GM12878 (cell line): ENCODE data around the gene PGLYRP1. TPM values are rescaled to one million over a fixed set of nuclear protein-coding genes. Genes with fewer than 3 reads are reported as not detected.

Experiments
- ATAC-seq: fragments of 200-7000 bp; cut with Tn5 transposase; 3 replicates; pipeline ENCODE4 v1.9.1; 2020; ENCODE audit warnings: mild to moderate bottlenecking, moderate library complexity
- Bru-seq: library from RNA; stranded (reverse); fragments of 400-500 nt; gene quantifications from one replicate; lab custom pipeline; 2021; lab: Mats Ljungman, UMichigan
- BruChase-seq, 2 experiments: library from RNA; stranded (reverse); fragments of 400-500 nt; gene quantifications; one replicate each; lab custom pipeline; 2021; lab: Mats Ljungman, UMichigan
- BruUV-seq: library from RNA; stranded (reverse); fragments of 400-500 nt; replicated peaks from 2 replicates; lab custom pipeline; 2021; lab: Mats Ljungman, UMichigan
- CTCF ChIA-PET: fragments of 300-600 bp; sonication (Branson Sonifier 250); formaldehyde crosslinking; extraction: SDS; loops from one replicate; lab custom pipeline; 2021; ENCODE audit warnings: inconsistent platforms; lab: Yijun Ruan, JAX
- POLR2A ChIA-PET: fragments of 350-600 bp; formaldehyde crosslinking; extraction: SDS; loops from one replicate; lab custom pipeline; 2021; ENCODE audit warnings: inconsistent platforms; lab: Charles Lee
- RAD21 ChIA-PET: fragments of 300-600 bp; sonication (Branson Sonifier 250); formaldehyde crosslinking; loops from one replicate; lab custom pipeline; 2023; ENCODE audit warnings: antibody characterized with exemption; ENCODE audit not compliant: unreplicated experiment; lab: Charles Lee
- SMC1A ChIA-PET: fragments of 300-600 bp; sonication (Branson Sonifier 250); formaldehyde crosslinking; loops from one replicate; lab custom pipeline; 2023; ENCODE audit not compliant: unreplicated experiment, uncharacterized antibody; lab: Charles Lee
- DNase-seq: peaks from one replicate; pipeline ENCODE4 v3.0.0-alpha.2; 2011; ENCODE audit warnings: low read depth, low spot score
- FAIRE-seq: peaks from 3 replicates; lab custom pipeline; 2011; peaks lifted over from hg19 to GRCh38; lab: Jason Lieb, UNC
- H2AFZ ChIP-seq: 2 replicates; pipeline ENCODE4 v1.6.0; 2011; ENCODE audit warnings: low read depth, low read length, control low read depth; ENCODE audit not compliant: control insufficient read depth
- H3K27ac ChIP-seq: 2 replicates; pipeline ENCODE4 v1.5.1; 2011; ENCODE audit warnings: control low read depth; ENCODE audit not compliant: control insufficient read depth, insufficient read depth
- H3K27me3 ChIP-seq, 2 experiments: replicated peaks in 1 of 2; 2 replicates each; pipeline versions ENCODE4 v1.6.0 to v1.6.1; 2011; ENCODE audit warnings: low read length in 1 of 2; ENCODE audit not compliant: control insufficient read depth in 2 of 2, insufficient read depth in 2 of 2
- H3K36me3 ChIP-seq, 2 experiments: 2 replicates each; pipeline ENCODE4 v1.5.1; 2011; ENCODE audit warnings: low read length in 1 of 2; ENCODE audit not compliant: control insufficient read depth in 2 of 2, insufficient read depth in 2 of 2
- H3K4me1 ChIP-seq: 2 replicates; pipeline ENCODE4 v1.6.1; 2011; ENCODE audit warnings: mild to moderate bottlenecking, low read length, moderate library complexity, mixed read lengths; ENCODE audit not compliant: control insufficient read depth, insufficient read depth
- H3K4me2 ChIP-seq: 2 replicates; pipeline ENCODE4 v1.6.0; 2011; ENCODE audit warnings: control low read depth; ENCODE audit not compliant: control insufficient read depth, insufficient read depth
- H3K4me3 ChIP-seq: fragments of 200-600 bp; sonication (generic); 2 replicates; pipeline ENCODE4 v1.5.1; 2016
- H3K79me2 ChIP-seq: 2 replicates; pipeline ENCODE4 v1.6.0; 2011; ENCODE audit warnings: low read length; ENCODE audit not compliant: control insufficient read depth, insufficient read depth
- H3K9ac ChIP-seq: 2 replicates; pipeline ENCODE4 v1.8.0; 2011; ENCODE audit warnings: low read length, control low read depth, mixed read lengths; ENCODE audit not compliant: control insufficient read depth, insufficient read depth
- H3K9me3 ChIP-seq: replicated peaks from 3 replicates; pipeline ENCODE4 v1.5.1; 2011; ENCODE audit warnings: mild to moderate bottlenecking, low read length; ENCODE audit not compliant: control insufficient read depth, insufficient read depth
- H4K20me1 ChIP-seq: 2 replicates; pipeline ENCODE4 v1.6.0; 2011; ENCODE audit not compliant: control insufficient read depth, insufficient read depth
- HDAC2 ChIP-seq: fragments of 200-600 bp; sonication (generic); IDR thresholded peaks from 2 replicates; pipeline ENCODE4 v1.6.1; 2017
- HDAC6 ChIP-seq: fragments of 200-600 bp; sonication (generic); IDR thresholded peaks from one replicate; pipeline ENCODE4 v1.8.0; 2017; ENCODE audit warnings: antibody characterized with exemption; ENCODE audit not compliant: unreplicated experiment
- WGBS: methylation state at CpG from one replicate; pipeline ENCODE4 v1.1.6; 2016; ENCODE audit warnings: low lambda C conversion rate; ENCODE audit not compliant: insufficient replicate concordance, insufficient coverage; ENCODE audit errors: missing lambda C conversion rate; 5-methylcytosine and 5-hydroxymethylcytosine counted together
- in situ Hi-C: fragments of 300-500 bp; cut with MboI; formaldehyde crosslinking; loops from 9 replicates; pipeline ENCODE4 v1.14.3; 2018; ENCODE audit warnings: mixed read lengths
- intact Hi-C: fragments of 100-400 bp; cut with micrococcal nuclease; formaldehyde crosslinking; loops from one replicate; pipeline ENCODE4 v1.14.2; 2022; ENCODE audit not compliant: unreplicated experiment
- long read RNA-seq, 2 experiments: library from polyadenylated mRNA; unstranded; transcript quantifications; one replicate each; pipeline ENCODE4 v2.0.0, GENCODE V29; 2019 to 2020
- polyA minus RNA-seq, 3 experiments: library from RNA; depleted of rRNA, polyadenylated mRNA; stranded (reverse); fragments of >200 nt; gene quantifications; 2 replicates each; pipeline ENCODE4 v1.2.3, GENCODE V29; 2011
- polyA plus RNA-seq, 11 experiments: library from polyadenylated mRNA; depleted of rRNA in 4 of 11; unstranded in 6 of 11; stranded (reverse) in 5 of 11; fragments of >200 nt; fragmentation: Nextera tagmentation in 4 of 11; fragmentation: Illumina TruSeq in 1 of 11; extraction: Ambion mirVana in 4 of 11; extraction: Trizol in 1 of 11; gene quantifications; 1 replicate in 1 of 11; 2 replicates in 10 of 11; pipeline versions ENCODE4 v1.2.1 to v1.2.3, GENCODE V29; 2011 to 2016; ENCODE audit warnings: inconsistent platforms in 2 of 11, missing spikeins in 2 of 11, low read depth in 1 of 11
- total RNA-seq, 4 experiments: library from RNA; depleted of rRNA in 3 of 4; stranded (reverse); fragments of >200 nt in 3 of 4; fragmentation: Illumina TruSeq in 1 of 4; extraction: Trizol in 1 of 4; gene quantifications; 2 replicates each; pipeline versions ENCODE4 v1.2.1 to v1.2.3, GENCODE V29; 2013 to 2021

The PGLYRP1 gene, protein sequence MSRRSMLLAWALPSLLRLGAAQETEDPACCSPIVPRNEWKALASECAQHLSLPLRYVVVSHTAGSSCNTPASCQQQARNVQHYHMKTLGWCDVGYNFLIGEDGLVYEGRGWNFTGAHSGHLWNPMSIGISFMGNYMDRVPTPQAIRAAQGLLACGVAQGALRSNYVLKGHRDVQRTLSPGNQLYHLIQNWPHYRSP
- not detected in 2 replicates for total RNA-seq (2013; cell fraction: nucleolus; rRNA removed)
- total RNA-seq (2014; rRNA removed) (not detected in 2 replicates), total RNA-seq (2014; rRNA removed; fragmentation: Illumina TruSeq; extraction: Trizol) (not detected in 2 replicates), total RNA-seq (2021) (not detected in 2 replicates), polyA plus RNA-seq (2011; rRNA removed) (not detected in 2 replicates), polyA plus RNA-seq (2014; fragmentation: Illumina TruSeq; extraction: Trizol) (not detected in 2 replicates), polyA plus RNA-seq (2014; fragmentation: Nextera tagmentation; extraction: Ambion mirVana) (not detected), polyA plus RNA-seq (2014; rRNA removed) (not detected in 2 replicates), polyA plus RNA-seq (2016; fragmentation: Nextera tagmentation; extraction: Ambion mirVana) (under 1 TPM in 1 of 2 experiments, not detected in 1; 0.30 TPM), polyA minus RNA-seq (2011; rRNA and poly(A)+ RNA removed) (not detected in 2 replicates), Bru-seq, nascent RNA (not detected), BruChase-seq, experiment 1, labeled RNA remaining after a 6-hour chase (not detected), BruChase-seq, experiment 2, labeled RNA remaining after a 2-hour chase (not detected)
- polyA plus RNA-seq (2011; ENCODE audit: low read depth), result not detected
- polyA plus RNA-seq (2011; cell fraction: cytosol; rRNA removed), result not detected in 2 replicates
- not detected in 2 replicates for polyA plus RNA-seq (2011; cell fraction: nucleus; rRNA removed)
- 0.18 and 0.24 TPM in 2 replicates for polyA plus RNA-seq (2012)
- not detected in 2 replicates for polyA minus RNA-seq (2011; cell fraction: cytosol; rRNA and poly(A)+ RNA removed)
- polyA minus RNA-seq (2011; cell fraction: nucleus; rRNA and poly(A)+ RNA removed), result not detected in 2 replicates
- long read RNA-seq, experiment 1, result 0 reads
- long read RNA-seq, experiment 2, result 0 reads

DNA sequence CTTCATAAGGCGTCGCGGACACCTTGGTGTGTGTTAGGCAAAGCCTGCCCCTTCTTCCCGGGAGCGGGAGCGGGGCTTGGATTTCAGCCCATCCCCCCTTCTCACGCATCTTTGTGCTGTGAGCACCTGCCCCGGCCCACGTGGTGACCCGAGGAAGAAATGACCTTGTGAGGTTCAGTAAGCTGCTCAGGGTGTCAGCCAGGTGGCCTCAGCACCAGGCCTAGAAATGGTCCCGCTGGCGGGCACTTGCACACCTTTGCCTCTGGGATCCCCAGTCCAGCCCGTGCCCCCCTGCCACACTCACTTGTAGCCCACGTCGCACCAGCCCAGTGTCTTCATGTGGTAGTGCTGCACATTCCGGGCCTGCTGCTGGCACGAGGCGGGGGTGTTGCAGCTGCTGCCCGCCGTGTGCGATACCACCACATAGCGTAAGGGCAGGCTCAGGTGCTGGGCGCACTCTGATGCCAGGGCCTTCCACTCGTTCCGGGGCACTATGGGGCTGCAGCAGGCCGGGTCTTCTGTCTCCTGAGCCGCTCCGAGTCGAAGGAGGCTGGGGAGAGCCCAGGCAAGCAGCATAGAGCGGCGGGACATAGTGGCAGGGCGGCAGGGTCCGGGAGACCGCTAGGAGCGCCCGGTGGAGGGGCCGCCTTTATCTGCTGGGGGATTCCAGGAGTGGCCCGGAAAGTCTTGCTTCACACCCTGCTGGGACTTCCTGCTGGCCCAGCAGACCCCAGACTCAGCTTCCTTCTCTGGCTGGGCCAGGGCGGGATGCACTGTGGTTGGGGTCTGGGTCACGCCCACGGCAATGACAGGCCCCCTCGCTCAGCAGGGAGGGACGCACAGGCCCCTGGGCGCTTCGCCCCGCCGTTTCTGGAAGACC, at the start of gene PGLYRP1:
PGLYRP1 (minus strand) TSS at position 623 of the 880 bp plus-strand sequence; CDS start at position 591, 32 bp downstream.
- no peaks in the 10 kb centered on the region for H3K79me2 ChIP-seq
- 64% methylated on average over 47 of the region's 47 CpGs for WGBS
- RAD21 ChIA-PET, result no interaction called here
- POLR2A ChIA-PET, result no interaction called here
- intact Hi-C loops (no loop called here), in situ Hi-C loops (no loop called here)
- DNase-seq (no peak), ATAC-seq (no peak), FAIRE-seq (no peak)
- SMC1A ChIA-PET, result no interaction called here
- H3K4me3 ChIP-seq, result no peak within 1 kb of the TSS
- H2AFZ ChIP-seq, result no peak within 1 kb of the TSS
- H3K9me3 ChIP-seq, result no peaks in the 10 kb centered on the region
- no peak within 1 kb of the TSS for H3K4me2 ChIP-seq
- no TSS peak for BruUV-seq
- H3K27me3 ChIP-seq, result no peaks in the 10 kb centered on the region
- TF ChIP-seq HDAC2, result no peak
- TF ChIP-seq HDAC6, result no peak
- no peaks in the 10 kb centered on the region for H4K20me1 ChIP-seq
- H3K9ac ChIP-seq, result no peak within 1 kb of the TSS
- no peaks in the 10 kb centered on the region; a peak in 1 of 4 replicates for H3K36me3 ChIP-seq
- H3K27ac ChIP-seq, result no peak within 1 kb of the TSS
- CTCF ChIA-PET, result no interaction called here
- H3K4me1 ChIP-seq, result no peaks in the 10 kb centered on the region
